ENCODE results near the gene TMEM253.

GRCh38 chr14:21123429-21123828 is 22.6 kb downstream of the TMEM253 start:
- TF ChIP-seq CTCF (IDR thresholded peaks at IDR 0.05) (no peak), POLR2A (IDR thresholded peaks at IDR 0.05) (no peak)

Data from esophagus squamous epithelium (tissue), 4 donors.